ENCODE results near the gene SNAPIN.

The SNAPIN gene

GRCh38 chr1:153635872-153636271, 22.6 kb upstream of the SNAPIN start:
- H3K4me2 ChIP-seq (ENCODE audit: low read length) = no peak overlapping the region
- no peak overlapping the region for H4K12ac ChIP-seq (ENCODE audit: low read depth, low read length)
- H2BK12ac ChIP-seq (ENCODE audit: low read length) = no peak overlapping the region
- peaks cover 4% of the 10 kb centered on the region for H3K79me1 ChIP-seq (ENCODE audit: low read length)
- no peak overlapping the region for H3K9ac ChIP-seq (ENCODE audit: low read length)
- H3K36me3 ChIP-seq (ENCODE audit: control insufficient read depth in 1 of 2, insufficient read depth in 2 of 2, low read length in 2 of 2) = peaks cover 37 to 42% of the 10 kb centered on the region in 2 experiments
- no peak overlapping the region for H3K14ac ChIP-seq (ENCODE audit: low read length)
- H2BK120ac ChIP-seq (ENCODE audit: insufficient read depth, low read length, poor library complexity) = no peak overlapping the region
- H4K91ac ChIP-seq (ENCODE audit: low read depth, low read length) = no peak overlapping the region
- H2AK5ac ChIP-seq (ENCODE audit: low read length) = no peak overlapping the region
- no peak overlapping the region for H3K27ac ChIP-seq (ENCODE audit: low read depth, low read length)
- no CpG with 5 or more reads among the region's 7 CpGs for WGBS (ENCODE audit: extremely low coverage, insufficient coverage, insufficient read length)
- H3K4me3 ChIP-seq (ENCODE audit: low read depth, low read length) = no peak overlapping the region
- peaks cover 3 to 5% of the 10 kb centered on the region in 2 experiments for H3K4me1 ChIP-seq (ENCODE audit: control insufficient read depth in 1 of 2, insufficient read depth in 2 of 2, low read length in 2 of 2)
- H2BK5ac ChIP-seq (ENCODE audit: low read depth, low read length, poor library complexity) = no peak overlapping the region
- peaks cover 4% of the 10 kb centered on the region for H3K9me3 ChIP-seq (ENCODE audit: insufficient read depth, low read depth, low read length)
- DNase-seq = no peak
- no peak overlapping the region for H2AFZ ChIP-seq (ENCODE audit: insufficient read depth, low read length, poor library complexity)
- no peak overlapping the region for H3K23ac ChIP-seq (ENCODE audit: low read length)
- peak overlapping the region; percentile 81 for H3K4ac ChIP-seq (ENCODE audit: low read depth, low read length)
- no peak overlapping the region for H4K8ac ChIP-seq (ENCODE audit: low read depth, low read length)
- H3K18ac ChIP-seq (ENCODE audit: low read length) = no peak overlapping the region
- H3K79me2 ChIP-seq (ENCODE audit: control insufficient read depth, insufficient read depth, low read length, poor library complexity) = peaks cover 12% of the 10 kb centered on the region
- H3K27me3 ChIP-seq (ENCODE audit: insufficient read depth, low read length) = no peaks in the 10 kb centered on the region

- no peak for DNase-seq
- WGBS (ENCODE audit: extremely low coverage, insufficient coverage, insufficient read length) = no CpG with 5 or more reads among the region's 9 CpGs
- no peak overlapping the region for H2BK120ac ChIP-seq (ENCODE audit: insufficient read depth, low read length, poor library complexity)
- H4K8ac ChIP-seq (ENCODE audit: low read depth, low read length) = no peak overlapping the region
- H3K4me1 ChIP-seq (ENCODE audit: control insufficient read depth in 1 of 2, insufficient read depth in 2 of 2, low read length in 2 of 2) = peaks cover 3 to 5% of the 10 kb centered on the region in 2 experiments
- peak overlapping the region; percentile 81 for H3K4ac ChIP-seq (ENCODE audit: low read depth, low read length)
- H3K23ac ChIP-seq (ENCODE audit: low read length) = no peak overlapping the region
- no peak overlapping the region for H3K4me2 ChIP-seq (ENCODE audit: low read length)
- H2AFZ ChIP-seq (ENCODE audit: insufficient read depth, low read length, poor library complexity) = no peak overlapping the region
- no peak overlapping the region for H3K18ac ChIP-seq (ENCODE audit: low read length)
- peaks cover 37 to 45% of the 10 kb centered on the region in 2 experiments for H3K36me3 ChIP-seq (ENCODE audit: control insufficient read depth in 1 of 2, insufficient read depth in 2 of 2, low read length in 2 of 2)
- no peak overlapping the region for H3K4me3 ChIP-seq (ENCODE audit: low read depth, low read length)
- H3K27me3 ChIP-seq (ENCODE audit: insufficient read depth, low read length) = no peaks in the 10 kb centered on the region
- no peak overlapping the region for H3K14ac ChIP-seq (ENCODE audit: low read length)
- no peak overlapping the region for H4K91ac ChIP-seq (ENCODE audit: low read depth, low read length)
- H3K27ac ChIP-seq (ENCODE audit: low read depth, low read length) = no peak overlapping the region
- no peak overlapping the region for H2BK12ac ChIP-seq (ENCODE audit: low read length)
- peaks cover 4% of the 10 kb centered on the region for H3K9me3 ChIP-seq (ENCODE audit: insufficient read depth, low read depth, low read length)
- peaks cover 12% of the 10 kb centered on the region for H3K79me2 ChIP-seq (ENCODE audit: control insufficient read depth, insufficient read depth, low read length, poor library complexity)
- H2AK5ac ChIP-seq (ENCODE audit: low read length) = no peak overlapping the region
- H3K79me1 ChIP-seq (ENCODE audit: low read length) = peaks cover 4% of the 10 kb centered on the region
- no peak overlapping the region for H3K9ac ChIP-seq (ENCODE audit: low read length)
- H2BK5ac ChIP-seq (ENCODE audit: low read depth, low read length, poor library complexity) = no peak overlapping the region
- no peak overlapping the region for H4K12ac ChIP-seq (ENCODE audit: low read depth, low read length)
Measured at GRCh38 chr1:153636312-153636711, 22.2 kb upstream of the SNAPIN start.

- no peak overlapping the region for H2AFZ ChIP-seq (ENCODE audit: insufficient read depth, low read length, poor library complexity)
- H3K79me1 ChIP-seq (ENCODE audit: low read length) = peaks cover 4% of the 10 kb centered on the region
- peaks cover 3 to 5% of the 10 kb centered on the region in 2 experiments for H3K4me1 ChIP-seq (ENCODE audit: control insufficient read depth in 1 of 2, insufficient read depth in 2 of 2, low read length in 2 of 2)
- no peak overlapping the region for H2AK5ac ChIP-seq (ENCODE audit: low read length)
- H3K9ac ChIP-seq (ENCODE audit: low read length) = no peak overlapping the region
- no peak overlapping the region for H3K27ac ChIP-seq (ENCODE audit: low read depth, low read length)
- H3K9me3 ChIP-seq (ENCODE audit: insufficient read depth, low read depth, low read length) = peaks cover 4% of the 10 kb centered on the region
- H3K14ac ChIP-seq (ENCODE audit: low read length) = no peak overlapping the region
- H4K8ac ChIP-seq (ENCODE audit: low read depth, low read length) = no peak overlapping the region
- H3K4me2 ChIP-seq (ENCODE audit: low read length) = no peak overlapping the region
- H3K23ac ChIP-seq (ENCODE audit: low read length) = no peak overlapping the region
- no peak overlapping the region for H2BK120ac ChIP-seq (ENCODE audit: insufficient read depth, low read length, poor library complexity)
- peaks cover 12% of the 10 kb centered on the region for H3K79me2 ChIP-seq (ENCODE audit: control insufficient read depth, insufficient read depth, low read length, poor library complexity)
- H3K36me3 ChIP-seq (ENCODE audit: control insufficient read depth in 1 of 2, insufficient read depth in 2 of 2, low read length in 2 of 2) = peaks cover 44 to 57% of the 10 kb centered on the region in 2 experiments
- no peak for DNase-seq
- no peak overlapping the region for H3K18ac ChIP-seq (ENCODE audit: low read length)
- H3K27me3 ChIP-seq (ENCODE audit: insufficient read depth, low read length) = no peaks in the 10 kb centered on the region
- H3K4me3 ChIP-seq (ENCODE audit: low read depth, low read length) = no peak overlapping the region
- WGBS (ENCODE audit: extremely low coverage, insufficient coverage, insufficient read length) = no CpG with 5 or more reads among the region's 6 CpGs
- H2BK5ac ChIP-seq (ENCODE audit: low read depth, low read length, poor library complexity) = no peak overlapping the region
- no peak overlapping the region for H4K91ac ChIP-seq (ENCODE audit: low read depth, low read length)
- no peak overlapping the region for H2BK12ac ChIP-seq (ENCODE audit: low read length)
- H4K12ac ChIP-seq (ENCODE audit: low read depth, low read length) = no peak overlapping the region
- no peak overlapping the region for H3K4ac ChIP-seq (ENCODE audit: low read depth, low read length)
Measured at GRCh38 chr1:153638261-153638660, 20.2 kb upstream of the SNAPIN start.

- Histone ChIP-seq H3K79me1 (ENCODE audit: low read length) (no peaks in the 10 kb centered on the region), H4K91ac (ENCODE audit: low read depth, low read length) (no peak overlapping the region), H3K4ac (ENCODE audit: low read depth, low read length) (no peak overlapping the region), H4K12ac (ENCODE audit: low read depth, low read length) (no peak overlapping the region), H3K4me3 (ENCODE audit: low read depth, low read length) (no peak overlapping the region), H2BK12ac (ENCODE audit: low read length) (no peak overlapping the region), H3K14ac (ENCODE audit: low read length) (no peak overlapping the region), H3K27ac (ENCODE audit: low read depth, low read length) (no peak overlapping the region), H3K36me3 (ENCODE audit: control insufficient read depth in 1 of 2, insufficient read depth in 2 of 2, low read length in 2 of 2) (peaks cover 44 to 61% of the 10 kb centered on the region in 2 experiments), H3K23ac (ENCODE audit: low read length) (no peak overlapping the region), H3K9ac (ENCODE audit: low read length) (no peak overlapping the region), H3K27me3 (ENCODE audit: insufficient read depth, low read length) (no peaks in the 10 kb centered on the region), H3K4me1 (ENCODE audit: control insufficient read depth in 1 of 2, insufficient read depth in 2 of 2, low read length in 2 of 2) (peaks cover 3 to 5% of the 10 kb centered on the region in 2 experiments), H2BK120ac (ENCODE audit: insufficient read depth, low read length, poor library complexity) (no peak overlapping the region), H2AFZ (ENCODE audit: insufficient read depth, low read length, poor library complexity) (no peak overlapping the region), H3K79me2 (ENCODE audit: control insufficient read depth, insufficient read depth, low read length, poor library complexity) (peaks cover 9% of the 10 kb centered on the region), H3K4me2 (ENCODE audit: low read length) (no peak overlapping the region), H2BK5ac (ENCODE audit: low read depth, low read length, poor library complexity) (no peak overlapping the region), H3K9me3 (ENCODE audit: insufficient read depth, low read depth, low read length) (no peaks in the 10 kb centered on the region), H4K8ac (ENCODE audit: low read depth, low read length) (no peak overlapping the region), H3K18ac (ENCODE audit: low read length) (no peak overlapping the region), H2AK5ac (ENCODE audit: low read length) (no peak overlapping the region)
- no CpG with 5 or more reads among the region's 3 CpGs for WGBS (ENCODE audit: extremely low coverage, insufficient coverage, insufficient read length)
- no peak for DNase-seq
Measured at GRCh38 chr1:153639280-153639679, 19.2 kb upstream of the SNAPIN start.

All from trophoblast cell (in vitro differentiated cells and primary cell).